GM18526 (cell line): ENCODE results near the gene FAF1.

Experiments
- POLR2A ChIP-seq: IDR thresholded peaks from 3 replicates; pipeline ENCODE4 v1.6.1; 2011; ENCODE audit not compliant: insufficient read length; ENCODE audit errors: extremely low read depth

FAF1 gene

DNA sequence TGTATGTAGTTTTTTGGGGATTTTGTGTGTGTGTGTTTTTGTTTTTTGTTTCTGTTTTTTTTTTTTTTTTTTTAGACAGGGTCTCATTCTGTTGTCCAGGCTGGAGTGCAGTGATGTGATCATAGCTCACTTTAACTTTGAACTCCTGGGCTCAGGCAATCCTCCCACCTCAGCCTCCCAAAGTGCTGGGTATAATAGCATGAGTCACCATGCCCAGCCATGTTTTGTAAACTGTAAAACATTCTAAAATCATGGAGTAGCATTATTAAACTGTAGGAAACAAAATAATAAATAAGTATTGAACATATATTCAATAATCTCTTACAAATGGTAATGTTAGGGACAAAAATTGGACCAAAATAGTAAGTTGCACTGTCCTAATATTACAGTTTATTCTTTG is 124.0 kb downstream of the FAF1 start:
- TF ChIP-seq POLR2A: no peak

DNA sequence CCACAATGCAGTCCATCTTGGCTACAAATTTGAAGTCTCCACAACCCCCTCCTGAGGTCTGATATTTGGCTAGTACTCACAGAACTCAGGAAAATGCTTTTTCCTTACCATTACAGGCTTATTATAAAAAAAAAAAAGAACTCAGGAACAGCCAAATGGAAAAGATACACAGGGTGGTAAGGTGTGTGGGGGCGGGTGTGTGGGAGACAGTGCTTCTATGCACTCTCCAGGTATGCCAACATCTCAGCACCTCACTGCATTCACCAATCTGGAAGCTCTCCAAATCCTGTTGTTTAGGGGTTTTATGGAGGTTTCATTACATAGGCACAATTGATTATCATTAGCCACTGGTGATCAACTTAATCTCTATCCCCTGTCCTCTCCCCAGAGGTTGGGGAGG is 126.9 kb downstream of the FAF1 start:
- no peak for TF ChIP-seq POLR2A

DNA sequence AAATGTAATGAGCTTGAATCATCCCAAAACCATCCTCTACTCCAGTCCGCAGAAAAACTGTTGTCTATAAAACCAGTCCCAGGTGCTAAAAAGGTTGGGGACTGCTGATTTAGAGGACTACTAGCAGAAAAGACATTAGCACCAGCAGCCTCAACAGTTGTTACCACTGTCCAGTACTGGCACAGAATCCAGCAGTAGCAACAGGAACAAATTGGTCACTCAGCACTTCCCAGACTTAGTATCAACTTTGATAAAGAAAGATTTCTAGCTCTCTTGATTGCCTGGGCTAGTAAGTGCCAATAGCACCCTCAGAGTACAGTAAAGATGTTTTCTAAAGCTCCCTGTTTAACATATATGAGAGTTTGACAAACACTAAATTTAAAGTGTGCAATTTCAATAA is 127.9 kb downstream of the FAF1 start:
- TF ChIP-seq POLR2A: no peak

DNA sequence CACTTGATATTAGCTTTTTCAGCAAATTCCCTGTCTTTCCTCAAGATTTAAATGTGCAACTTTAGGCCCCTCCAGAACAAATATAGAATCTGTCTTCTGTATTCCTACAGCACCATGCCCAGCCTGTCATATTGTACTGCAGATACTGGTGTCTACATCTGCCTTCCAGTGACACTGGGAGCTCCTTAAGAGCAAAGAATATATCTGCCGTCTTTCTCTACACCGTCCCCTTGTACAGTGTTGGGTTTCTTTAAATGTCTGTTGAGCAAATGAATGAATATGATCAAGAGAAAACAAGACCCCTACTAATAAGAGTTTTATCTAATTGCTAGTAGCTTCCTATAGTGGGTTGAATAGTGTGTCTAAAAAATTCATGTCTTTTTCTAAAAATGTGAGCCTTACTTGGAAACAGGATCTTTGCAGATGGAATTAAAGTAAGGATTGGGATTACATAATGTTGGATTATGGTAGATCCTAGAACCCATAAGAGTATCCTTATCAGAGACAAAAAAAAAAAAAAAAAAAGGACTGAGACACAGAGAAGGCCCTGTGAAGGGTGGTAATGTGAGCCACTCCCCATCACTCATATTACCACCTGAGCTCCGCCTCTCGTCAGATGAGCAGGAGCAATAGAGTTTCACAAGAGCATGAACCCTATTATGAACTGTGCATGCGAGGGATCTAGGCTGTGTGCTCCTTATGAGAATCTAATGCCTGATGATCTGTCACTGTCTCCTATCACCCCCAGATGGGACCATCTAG is 128.6 kb downstream of the FAF1 start:
- no peak for TF ChIP-seq POLR2A

DNA sequence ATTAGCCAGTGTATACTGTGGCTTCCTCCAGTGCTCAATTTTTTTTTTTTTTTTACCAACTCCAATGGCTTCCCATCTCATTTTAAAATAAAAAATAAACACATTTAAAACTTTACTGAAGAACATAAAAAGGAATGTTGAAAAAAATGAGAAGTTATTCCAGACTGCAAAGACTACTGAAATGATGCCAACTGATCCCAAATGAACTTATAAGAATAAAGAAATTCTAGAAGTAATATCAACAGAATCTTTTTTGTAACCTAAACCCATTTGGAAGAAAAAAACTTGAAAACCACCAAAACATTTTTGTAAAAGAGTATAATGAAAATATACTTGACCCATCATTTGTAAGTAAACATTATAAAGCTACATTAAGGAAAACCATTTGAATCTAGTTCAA is 129.4 kb downstream of the FAF1 start:
- TF ChIP-seq POLR2A: no peak

DNA sequence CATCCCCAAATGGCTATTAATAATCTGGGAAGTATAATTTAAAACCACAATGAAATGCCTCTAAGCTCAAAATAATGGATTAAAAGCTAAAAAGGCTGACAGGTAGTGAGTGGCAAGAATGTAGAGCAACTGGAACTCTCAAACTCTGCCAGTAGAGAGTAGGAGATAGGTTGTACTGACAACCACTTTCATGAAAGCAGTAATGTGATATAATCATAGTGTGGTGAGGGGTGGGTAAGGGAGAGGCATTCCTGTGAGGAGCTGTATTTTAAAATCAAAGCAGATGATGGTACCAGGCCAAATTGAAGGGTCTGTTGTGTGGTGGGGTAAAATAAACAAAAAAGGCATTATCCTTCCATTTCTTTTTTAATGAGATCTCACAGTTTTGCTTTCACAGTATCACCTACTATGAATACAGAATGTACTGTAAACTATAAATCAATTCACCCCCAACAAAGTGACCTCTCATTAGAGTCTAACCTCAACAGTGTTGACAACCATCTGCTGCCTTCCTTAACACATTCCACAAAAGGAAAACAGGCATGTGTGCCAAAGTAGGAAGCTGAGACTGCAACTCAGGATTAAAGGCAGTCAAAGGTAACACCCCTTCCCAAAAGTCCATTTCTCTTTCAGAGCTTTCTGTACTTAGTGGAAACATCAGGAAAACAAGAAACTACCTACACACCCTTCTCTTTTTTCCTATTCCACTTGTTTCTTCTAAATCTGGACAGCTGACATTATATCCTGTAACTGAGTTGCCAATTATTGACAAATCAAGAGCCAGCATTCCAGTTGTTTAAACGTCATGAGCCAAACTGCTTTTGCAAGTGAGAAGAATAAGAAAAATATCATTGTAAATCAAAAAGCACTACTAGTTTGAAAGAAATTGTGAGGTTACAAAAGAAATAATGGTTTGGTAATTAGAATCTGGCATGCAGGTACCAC is 130.8 kb downstream of the FAF1 start:
- TF ChIP-seq POLR2A: no peak

DNA sequence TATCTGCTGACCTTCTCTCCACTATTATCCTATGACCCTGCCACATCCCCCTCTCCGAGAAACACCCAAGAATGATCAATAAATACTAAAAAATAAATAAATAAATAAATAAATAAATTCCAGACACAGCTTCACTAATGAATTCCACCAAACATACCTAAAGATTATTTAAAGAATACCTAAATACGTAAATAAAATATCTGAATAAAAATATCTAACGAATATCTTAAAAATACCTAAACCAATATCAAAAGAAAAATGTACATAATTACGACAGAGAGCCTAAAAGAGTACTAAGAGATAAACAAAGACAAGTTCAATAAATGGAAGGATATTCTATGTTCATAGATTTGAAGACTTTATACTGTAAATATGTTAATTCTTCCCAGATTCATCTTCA is 132.5 kb downstream of the FAF1 start:
- no peak for TF ChIP-seq POLR2A

DNA sequence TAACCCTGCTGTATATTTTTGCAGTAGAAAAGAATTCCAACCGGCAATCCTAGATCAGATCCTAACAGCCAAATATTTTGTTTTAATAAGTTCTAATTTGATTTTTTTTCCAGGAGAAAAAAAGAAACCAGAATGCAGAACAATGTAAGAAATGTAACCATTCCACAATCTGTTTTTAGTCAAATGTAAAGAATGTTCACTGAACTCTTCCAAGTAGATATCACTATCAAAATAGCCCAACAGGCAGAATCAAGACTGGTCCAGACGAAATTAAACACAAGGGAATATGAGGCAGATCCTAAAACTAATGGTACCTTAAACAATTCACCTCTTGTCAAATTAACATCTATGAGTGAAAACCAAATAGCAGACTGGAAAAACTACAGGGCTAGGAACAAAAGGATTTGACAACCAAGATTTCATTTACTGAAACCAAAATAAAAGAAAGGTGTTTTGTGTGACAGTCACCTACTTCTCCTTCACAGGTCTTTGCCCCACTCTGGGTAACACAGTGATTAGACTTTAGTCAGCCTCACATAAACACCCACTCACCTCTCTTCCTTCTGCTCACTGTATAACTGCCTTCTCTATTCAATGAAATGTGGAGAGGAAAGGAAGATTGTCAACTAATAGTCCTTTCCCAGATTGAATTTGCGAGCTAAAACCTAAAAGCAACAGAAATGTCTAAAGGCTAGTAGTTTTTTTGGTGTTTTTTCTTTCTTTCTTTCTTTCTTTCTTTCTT is 137.9 kb downstream of the FAF1 start:
- TF ChIP-seq POLR2A: no peak

DNA sequence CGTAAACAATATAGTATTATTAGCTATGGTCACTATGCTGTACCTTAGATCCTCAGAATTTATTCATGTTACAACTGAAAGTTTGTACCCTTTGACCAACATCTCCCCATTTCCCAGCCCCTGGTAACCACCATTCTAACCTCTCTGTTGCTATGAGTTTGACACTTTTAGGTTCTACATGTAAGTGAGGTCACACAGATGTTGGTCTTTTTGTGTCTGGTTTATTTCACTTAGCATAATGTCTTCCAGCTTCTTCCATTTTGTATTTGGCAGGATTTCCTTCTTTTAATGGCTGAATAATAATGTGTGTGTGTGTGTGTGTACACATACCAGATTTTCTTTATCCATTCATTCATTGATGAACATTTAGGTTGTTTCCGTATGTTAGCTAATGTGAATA is 139.5 kb downstream of the FAF1 start:
- TF ChIP-seq POLR2A: no peak

DNA sequence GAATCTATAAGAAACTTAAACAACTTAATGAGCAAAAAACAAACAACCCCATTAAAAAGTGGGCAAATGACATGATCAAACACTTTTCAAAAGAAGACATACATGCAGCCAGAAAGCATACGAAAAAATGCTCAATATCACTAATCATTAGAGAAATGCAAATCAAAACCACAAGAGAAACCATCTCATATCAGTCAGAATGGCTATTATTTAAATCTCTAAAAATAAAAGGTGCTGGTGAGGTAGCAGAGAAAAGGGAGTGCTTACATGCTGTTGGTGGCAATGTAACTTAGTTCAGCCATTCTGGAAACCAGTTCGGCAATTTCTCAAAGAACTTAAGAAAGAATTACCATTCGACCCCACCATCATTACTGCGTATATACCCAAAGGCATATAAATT is 147.7 kb downstream of the FAF1 start:
- no peak for TF ChIP-seq POLR2A

DNA sequence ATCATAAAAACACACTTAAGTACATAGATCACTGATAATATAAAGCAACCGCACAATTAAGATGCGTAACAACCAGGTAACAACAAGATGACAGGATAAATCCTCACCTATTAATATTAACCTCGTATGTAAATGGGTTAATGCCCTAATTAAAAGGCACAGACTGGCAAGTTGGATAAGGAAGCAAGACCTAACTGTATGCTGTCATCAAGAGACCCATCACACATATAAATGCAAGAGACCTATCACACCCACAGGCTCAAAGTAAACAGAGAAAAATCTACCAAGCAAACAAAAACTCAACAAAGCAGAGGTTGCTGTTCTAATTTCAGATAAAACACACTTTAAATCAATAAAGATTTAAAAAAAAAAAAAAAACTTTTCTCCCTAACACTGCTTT is 151.8 kb downstream of the FAF1 start:
- no peak for TF ChIP-seq POLR2A

DNA sequence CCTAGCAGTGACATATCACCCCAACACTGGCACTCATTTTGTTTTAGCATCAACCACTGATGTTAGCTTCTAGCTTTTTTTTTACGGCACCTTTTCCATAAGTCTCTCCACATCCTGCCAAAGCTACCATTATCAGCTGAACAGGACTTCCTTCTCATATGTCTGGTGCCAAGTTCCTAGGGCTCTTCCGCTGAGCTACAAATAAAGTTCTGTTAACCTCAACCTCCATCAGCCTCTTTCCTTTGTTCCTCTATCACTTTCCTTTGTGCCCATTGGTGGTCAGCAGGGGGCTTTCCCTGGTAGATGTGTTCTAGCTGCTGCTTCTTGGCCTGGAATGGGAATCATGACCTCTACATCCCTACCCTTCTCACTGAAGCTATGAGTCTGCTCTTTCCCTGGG is 163.8 kb downstream of the FAF1 start:
- TF ChIP-seq POLR2A: no peak

DNA sequence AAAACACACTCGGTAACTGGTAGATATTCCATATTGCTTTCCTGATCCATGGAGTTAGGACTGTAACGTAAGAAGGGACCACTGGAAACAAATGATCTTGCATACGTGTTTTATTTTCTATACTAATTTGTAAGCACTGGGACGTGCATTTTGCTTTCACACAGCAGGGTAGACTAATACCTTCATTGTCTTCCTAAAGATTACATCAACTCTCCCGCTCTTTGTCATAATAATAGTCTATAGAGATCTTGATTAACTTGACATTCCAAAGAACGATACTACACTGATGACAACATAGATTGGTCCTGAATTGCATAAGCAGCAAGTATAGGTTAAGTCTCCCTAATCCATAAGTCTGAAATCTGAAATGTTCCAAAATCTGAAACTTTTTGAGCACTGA is 166.5 kb downstream of the FAF1 start:
- no peak for TF ChIP-seq POLR2A

DNA sequence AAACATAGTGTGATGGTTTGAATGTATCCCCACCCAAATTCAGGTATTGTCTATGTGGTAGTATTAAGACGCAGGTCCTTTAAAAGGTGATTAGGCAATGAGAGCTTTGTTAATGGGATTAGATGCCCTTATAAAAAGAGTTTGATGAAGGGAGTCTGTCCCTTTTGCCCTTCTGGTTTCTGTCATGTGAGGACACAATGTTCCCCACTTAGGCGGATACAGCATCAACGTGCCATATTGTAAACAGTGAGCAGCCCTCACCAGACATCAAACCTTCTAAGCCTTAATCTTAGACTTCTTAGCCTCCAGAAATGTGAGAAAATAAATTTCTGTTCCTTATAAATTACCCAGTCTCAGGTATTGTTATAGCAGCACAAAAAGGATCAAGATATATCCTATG is 172.8 kb downstream of the FAF1 start:
- no peak for TF ChIP-seq POLR2A

DNA sequence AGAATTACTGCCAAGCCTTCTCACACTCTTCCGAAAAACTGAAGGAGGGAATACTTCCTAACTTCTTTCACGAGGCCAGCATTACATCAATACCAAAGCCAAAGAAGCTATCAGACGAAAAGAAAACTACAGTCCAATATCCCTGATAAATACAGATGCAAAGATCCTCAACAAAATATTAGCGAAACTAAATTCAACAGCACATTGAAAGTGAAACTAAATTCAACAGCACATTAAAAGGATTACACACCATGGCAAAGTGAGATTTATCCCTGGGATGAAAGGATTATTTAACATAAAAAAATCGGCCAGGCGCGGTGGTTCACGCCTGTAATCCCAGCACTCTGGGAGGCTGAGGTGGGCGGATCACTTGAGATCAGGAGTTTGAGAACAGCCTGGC is 176.8 kb downstream of the FAF1 start:
- TF ChIP-seq POLR2A: no peak

DNA sequence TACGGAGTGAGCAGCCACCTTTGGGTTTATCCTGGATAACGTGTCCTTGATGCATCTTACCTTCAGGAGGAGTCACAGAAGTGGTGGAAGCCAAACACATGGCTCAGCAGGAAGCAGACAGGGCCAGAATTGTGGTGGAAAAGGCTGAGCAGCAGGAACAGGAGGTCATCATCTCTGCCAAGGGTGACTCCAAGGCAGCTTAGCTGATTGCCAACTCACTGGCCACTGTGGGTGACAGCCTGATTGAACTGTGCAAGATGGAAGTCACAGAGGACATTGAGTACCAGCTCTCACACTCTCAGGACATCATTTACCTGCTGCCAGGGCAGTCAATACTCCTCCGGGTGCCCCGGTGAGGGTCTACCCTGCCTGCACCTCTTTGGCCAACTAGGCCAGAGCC is 179.3 kb downstream of the FAF1 start:
- TF ChIP-seq POLR2A: no peak
